Osteoblast (primary cell): ENCODE results near the gene PRMT5. TPM values are rescaled to one million over a fixed set of nuclear protein-coding genes. Genes with fewer than 3 reads are reported as not detected.

ENCODE experiments used
- DNase-seq: peaks from one replicate; pipeline ENCODE4 v3.0.0; 2011; ENCODE audit warnings: low spot score, mixed read lengths; ENCODE audit not compliant: insufficient read length; ENCODE audit errors: missing footprints
- H2AFZ ChIP-seq: 2 replicates; pipeline ENCODE4 v1.6.0; 2011; ENCODE audit warnings: mild to moderate bottlenecking, low read length
- H3K27ac ChIP-seq: 2 replicates; pipeline ENCODE4 v1.5.1; 2011; ENCODE audit warnings: mild to moderate bottlenecking, low read depth, low read length, moderate library complexity
- H3K27me3 ChIP-seq: 2 replicates; pipeline ENCODE4 v1.6.0; 2012; ENCODE audit warnings: mild to moderate bottlenecking, control low read depth, inconsistent platforms, low read length, moderate library complexity; ENCODE audit not compliant: insufficient read depth
- H3K36me3 ChIP-seq: 2 replicates; pipeline ENCODE4 v1.5.1; 2011; ENCODE audit warnings: mild to moderate bottlenecking, low read length, control low read depth, moderate library complexity; ENCODE audit not compliant: insufficient read depth
- H3K4me1 ChIP-seq: 2 replicates; pipeline ENCODE4 v1.5.1; 2011; ENCODE audit warnings: mild to moderate bottlenecking, low read length, control low read depth, moderate library complexity; ENCODE audit not compliant: insufficient read depth
- H3K4me2 ChIP-seq: 2 replicates; pipeline ENCODE4 v1.6.0; 2011; ENCODE audit warnings: mild to moderate bottlenecking, low read length; ENCODE audit not compliant: insufficient read depth
- H3K4me3 ChIP-seq: fragments of 200-600 bp; sonication (generic); 3 replicates; pipeline ENCODE4 v1.5.1; 2012; ENCODE audit warnings: mild to moderate bottlenecking, low read length, inconsistent platforms; ENCODE audit not compliant: insufficient read depth
- H3K79me2 ChIP-seq: 2 replicates; pipeline ENCODE4 v1.6.0; 2012; ENCODE audit warnings: mild to moderate bottlenecking, low read length, control low read depth, inconsistent platforms; ENCODE audit not compliant: insufficient read depth
- H3K9me3 ChIP-seq: 2 replicates; pipeline ENCODE4 v1.5.1; 2011; ENCODE audit warnings: low read depth, low read length, control low read depth
- H4K20me1 ChIP-seq: 2 replicates; pipeline ENCODE4 v1.6.0; 2012; ENCODE audit warnings: mild to moderate bottlenecking, low read length, control low read depth; ENCODE audit not compliant: insufficient read depth
- CTCF ChIP-seq: IDR thresholded peaks from 2 replicates; pipeline ENCODE4 v1.5.1; 2011; ENCODE audit warnings: mild to moderate bottlenecking, low read depth, low read length, moderate library complexity; ENCODE audit errors: extremely low read depth
- total RNA-seq: library from RNA; depleted of rRNA; stranded (reverse); fragments of >200 nt; gene quantifications from 2 replicates; pipeline ENCODE4 v1.2.3, GENCODE V29; 2012

The PRMT5 gene
- total RNA-seq, 1 donor = 49.2 TPM

- no peaks in the 10 kb centered on the region for H3K9me3 ChIP-seq
- H3K27ac ChIP-seq = no peak overlapping the region
- H3K27me3 ChIP-seq = no peaks in the 10 kb centered on the region
- no peak overlapping the region for H3K4me2 ChIP-seq
- no peak overlapping the region for H2AFZ ChIP-seq
- peaks cover 3% of the 10 kb centered on the region for H3K36me3 ChIP-seq
- H4K20me1 ChIP-seq = no peaks in the 10 kb centered on the region
- DNase-seq = no peak
- TF ChIP-seq CTCF = no peak
- H3K4me1 ChIP-seq = no peaks in the 10 kb centered on the region
- H3K79me2 ChIP-seq = no peaks in the 10 kb centered on the region
- no peak overlapping the region for H3K4me3 ChIP-seq
Observed at GRCh38 chr14:22945642-22946041, 16.5 kb upstream of the PRMT5 start.

GRCh38 chr14:22939684-22940083 lies 10.5 kb upstream of the PRMT5 start:
- Histone ChIP-seq H3K27ac (peak overlapping the region; percentile 56), H3K36me3 (no peaks in the 10 kb centered on the region), H3K27me3 (no peaks in the 10 kb centered on the region), H3K9me3 (no peaks in the 10 kb centered on the region), H3K4me3 (no peak overlapping the region), H3K4me2 (peak overlapping the region; percentile 63), H3K4me1 (no peaks in the 10 kb centered on the region), H4K20me1 (no peaks in the 10 kb centered on the region), H3K79me2 (no peaks in the 10 kb centered on the region), H2AFZ (peak overlapping the region; percentile 78)
- peak; percentile 84 for DNase-seq
- TF ChIP-seq CTCF = no peak

- Histone ChIP-seq H3K4me2 (no peak overlapping the region), H3K27ac (no peak overlapping the region), H3K27me3 (no peaks in the 10 kb centered on the region), H3K4me3 (no peak overlapping the region), H4K20me1 (no peaks in the 10 kb centered on the region), H3K79me2 (no peaks in the 10 kb centered on the region), H3K36me3 (no peaks in the 10 kb centered on the region), H3K9me3 (no peaks in the 10 kb centered on the region), H2AFZ (no peak overlapping the region), H3K4me1 (peaks cover under 1% of the 10 kb centered on the region)
- TF ChIP-seq CTCF = no peak
- DNase-seq = no peak
Observed at GRCh38 chr14:22935156-22935555, 6.0 kb upstream of the PRMT5 start.

GRCh38 chr14:22932146-22932545 lies 3.0 kb upstream of the PRMT5 start:
- no peaks in the 10 kb centered on the region for H3K9me3 ChIP-seq
- peaks cover 20% of the 10 kb centered on the region for H3K79me2 ChIP-seq
- no peak overlapping the region for H3K4me2 ChIP-seq
- no peak overlapping the region for H3K4me3 ChIP-seq
- no peaks in the 10 kb centered on the region for H4K20me1 ChIP-seq
- no peak overlapping the region for H2AFZ ChIP-seq
- DNase-seq = no peak
- no peaks in the 10 kb centered on the region for H3K27me3 ChIP-seq
- H3K4me1 ChIP-seq = peaks cover 17% of the 10 kb centered on the region
- peaks cover 4% of the 10 kb centered on the region for H3K36me3 ChIP-seq
- H3K27ac ChIP-seq = no peak overlapping the region
- no peak for TF ChIP-seq CTCF
